BE2C (cell line): ENCODE data around the gene SCP2.

Experiments
- DNase-seq: peaks from one replicate; pipeline ENCODE4 v3.0.0-alpha.2; 2020
- H3K27me3 ChIP-seq: fragments of 250-450 bp; sonication (Bioruptor Pico); 2 replicates; pipeline ENCODE4 v1.5.1; 2020; ENCODE audit warnings: mild to moderate bottlenecking
- H3K36me3 ChIP-seq: fragments of 250-450 bp; sonication (Bioruptor Pico); 2 replicates; pipeline ENCODE4 v1.5.1; 2020; ENCODE audit warnings: mild to moderate bottlenecking
- H3K4me1 ChIP-seq: fragments of 250-450 bp; sonication (Bioruptor Pico); 2 replicates; pipeline ENCODE4 v1.5.1; 2020
- H3K4me3 ChIP-seq: 2 replicates; pipeline ENCODE4 v1.5.1; 2011; ENCODE audit warnings: low read depth, low read length
- H3K9me3 ChIP-seq: fragments of 250-450 bp; sonication (Bioruptor Pico); 2 replicates; pipeline ENCODE4 v1.5.1; 2020
- CTCF ChIP-seq: IDR thresholded peaks from 2 replicates; pipeline ENCODE4 v1.5.1; 2012; ENCODE audit warnings: mild to moderate bottlenecking, low read depth, low read length

SCP2 gene

GRCh38 chr1:53063744-53064515 is 136.9 kb downstream of the SCP2 start:
- Histone ChIP-seq H3K4me1 (no peaks in the 10 kb centered on the region), H3K36me3 (no peaks in the 10 kb centered on the region), H3K9me3 (no peaks in the 10 kb centered on the region), H3K4me3 (no peak overlapping the region), H3K27me3 (no peaks in the 10 kb centered on the region)
- DNase-seq = no peak
- TF ChIP-seq CTCF = no peak

GRCh38 chr1:53065391-53065790 is 138.3 kb downstream of the SCP2 start:
- Histone ChIP-seq H3K36me3 (no peaks in the 10 kb centered on the region), H3K4me3 (no peak overlapping the region), H3K4me1 (no peaks in the 10 kb centered on the region), H3K27me3 (no peaks in the 10 kb centered on the region), H3K9me3 (no peaks in the 10 kb centered on the region)
- TF ChIP-seq CTCF = no peak
- no peak for DNase-seq

- H3K9me3 ChIP-seq = no peaks in the 10 kb centered on the region
- no peak for TF ChIP-seq CTCF
- no peaks in the 10 kb centered on the region for H3K4me1 ChIP-seq
- no peaks in the 10 kb centered on the region for H3K36me3 ChIP-seq
- DNase-seq = no peak
- no peaks in the 10 kb centered on the region for H3K27me3 ChIP-seq
- no peak overlapping the region for H3K4me3 ChIP-seq
These were observed 139.4 kb downstream of the SCP2 start for GRCh38 chr1:53066488-53066887.

- no peaks in the 10 kb centered on the region for H3K9me3 ChIP-seq
- no peaks in the 10 kb centered on the region for H3K4me1 ChIP-seq
- no peaks in the 10 kb centered on the region for H3K36me3 ChIP-seq
- no peak overlapping the region for H3K4me3 ChIP-seq
- no peak for DNase-seq
- no peak for TF ChIP-seq CTCF
- H3K27me3 ChIP-seq = no peaks in the 10 kb centered on the region
These were observed 140.0 kb downstream of the SCP2 start for GRCh38 chr1:53066891-53067738.

GRCh38 chr1:53067886-53068285 is 140.8 kb downstream of the SCP2 start:
- DNase-seq = no peak
- TF ChIP-seq CTCF = no peak

More at GRCh38 chr1:53067886-53068285, 140.8 kb downstream of the SCP2 start:
- no peak overlapping the region for H3K4me3 ChIP-seq
- no peaks in the 10 kb centered on the region for H3K9me3 ChIP-seq
- no peaks in the 10 kb centered on the region for H3K4me1 ChIP-seq
- no peaks in the 10 kb centered on the region for H3K36me3 ChIP-seq
- no peaks in the 10 kb centered on the region for H3K27me3 ChIP-seq
